Measurements from ENCODE around the gene DDX25. TPM values are rescaled to one million over a fixed set of nuclear protein-coding genes. Genes with fewer than 3 reads are reported as not detected.

The DDX25 gene
- total and polyA plus RNA-seq, 5 donors from 2014 or later = not detected

- no peaks in the 10 kb centered on the region for H3K9me3 ChIP-seq (ENCODE audit: control insufficient read depth in 2 of 2, low read length in 2 of 2)
- no peak overlapping the region for H3K27ac ChIP-seq (ENCODE audit: insufficient read depth, low read length, poor library complexity, severe bottlenecking)
- Mint-ChIP-seq H3K36me3 (no peaks in the 10 kb centered on the region), H3K9me3 (no peaks in the 10 kb centered on the region), H3K4me3 (no peak overlapping the region), H3K27me3 (no peaks in the 10 kb centered on the region), H3K27ac (no peak overlapping the region), H3K4me1 (peaks cover 0 to 5% (median 0%) of the 10 kb centered on the region in 4 donors)
- no peaks in the 10 kb centered on the region for H3K27me3 ChIP-seq (ENCODE audit: control insufficient read depth, insufficient read depth, low read length)
- no peaks in the 10 kb centered on the region for H3K36me3 ChIP-seq (ENCODE audit: control insufficient read depth, insufficient read depth, low read length)
- H3K4me1 ChIP-seq (ENCODE audit: control insufficient read depth, insufficient read depth, low read length, poor library complexity, severe bottlenecking) = no peaks in the 10 kb centered on the region
- DNase-seq (no peak), ATAC-seq (ENCODE audit: low read depth in 2 of 2) (no peak)
- no peak overlapping the region for H3K4me3 ChIP-seq (ENCODE audit: low read depth, low read length)
Measured at GRCh38 chr11:125945011-125945796, 40.9 kb downstream of the DDX25 start.

GRCh38 chr11:125945797-125946520 lies 41.7 kb downstream of the DDX25 start, which contains the start of gene VSIG10L2:
Gene VSIG10L2 (plus strand): TSS chr11:125946044. CDS start chr11:125946056, 12 bp downstream.
- H3K36me3 ChIP-seq (ENCODE audit: control insufficient read depth, insufficient read depth, low read length) = no peaks in the 10 kb centered on the region
- Mint-ChIP-seq H3K27me3 (no peaks in the 10 kb centered on the region), H3K4me3 (no peak within 1 kb of the TSS), H3K9me3 (no peaks in the 10 kb centered on the region), H3K36me3 (no peaks in the 10 kb centered on the region), H3K27ac (no peak within 1 kb of the TSS), H3K4me1 (peaks cover 0 to 5% (median 0%) of the 10 kb centered on the region in 4 donors)
- H3K9me3 ChIP-seq (ENCODE audit: control insufficient read depth in 2 of 2, low read length in 2 of 2) = no peaks in the 10 kb centered on the region
- DNase-seq (no peak), ATAC-seq (ENCODE audit: low read depth in 2 of 2) (no peak)
- no peaks in the 10 kb centered on the region for H3K27me3 ChIP-seq (ENCODE audit: control insufficient read depth, insufficient read depth, low read length)
- H3K4me3 ChIP-seq (ENCODE audit: low read depth, low read length) = no peak within 1 kb of the TSS
- H3K27ac ChIP-seq (ENCODE audit: insufficient read depth, low read length, poor library complexity, severe bottlenecking) = no peak within 1 kb of the TSS
- H3K4me1 ChIP-seq (ENCODE audit: control insufficient read depth, insufficient read depth, low read length, poor library complexity, severe bottlenecking) = no peaks in the 10 kb centered on the region

- Mint-ChIP-seq H3K27ac (no peak overlapping the region), H3K36me3 (no peaks in the 10 kb centered on the region), H3K4me1 (peaks cover 0 to 3% (median 0%) of the 10 kb centered on the region in 4 donors), H3K4me3 (no peak overlapping the region), H3K27me3 (no peaks in the 10 kb centered on the region), H3K9me3 (no peaks in the 10 kb centered on the region)
- Histone ChIP-seq H3K27me3 (ENCODE audit: control insufficient read depth, insufficient read depth, low read length) (no peaks in the 10 kb centered on the region), H3K27ac (ENCODE audit: insufficient read depth, low read length, poor library complexity, severe bottlenecking) (no peak overlapping the region), H3K36me3 (ENCODE audit: control insufficient read depth, insufficient read depth, low read length) (no peaks in the 10 kb centered on the region), H3K9me3 (ENCODE audit: control insufficient read depth in 2 of 2, low read length in 2 of 2) (no peaks in the 10 kb centered on the region), H3K4me3 (ENCODE audit: low read depth, low read length) (no peak overlapping the region), H3K4me1 (ENCODE audit: control insufficient read depth, insufficient read depth, low read length, poor library complexity, severe bottlenecking) (no peaks in the 10 kb centered on the region)
- DNase-seq (no peak), ATAC-seq (ENCODE audit: low read depth in 2 of 2) (no peak)
Measured at GRCh38 chr11:125946712-125947418, 42.6 kb downstream of the DDX25 start.

GRCh38 chr11:125947419-125948277 lies 43.3 kb downstream of the DDX25 start:
- H3K4me1 ChIP-seq (ENCODE audit: control insufficient read depth, insufficient read depth, low read length, poor library complexity, severe bottlenecking) = no peaks in the 10 kb centered on the region
- H3K36me3 ChIP-seq (ENCODE audit: control insufficient read depth, insufficient read depth, low read length) = no peaks in the 10 kb centered on the region
- Mint-ChIP-seq H3K4me1 (no peaks in the 10 kb centered on the region), H3K27ac (no peak overlapping the region), H3K36me3 (no peaks in the 10 kb centered on the region), H3K9me3 (no peaks in the 10 kb centered on the region), H3K27me3 (no peaks in the 10 kb centered on the region), H3K4me3 (no peak overlapping the region)
- DNase-seq (no peak), ATAC-seq (ENCODE audit: low read depth in 2 of 2) (no peak)
- H3K27ac ChIP-seq (ENCODE audit: insufficient read depth, low read length, poor library complexity, severe bottlenecking) = no peak overlapping the region
- no peaks in the 10 kb centered on the region for H3K9me3 ChIP-seq (ENCODE audit: control insufficient read depth in 2 of 2, low read length in 2 of 2)
- H3K4me3 ChIP-seq (ENCODE audit: low read depth, low read length) = no peak overlapping the region
- H3K27me3 ChIP-seq (ENCODE audit: control insufficient read depth, insufficient read depth, low read length) = no peaks in the 10 kb centered on the region

GRCh38 chr11:125948278-125949051 lies 44.2 kb downstream of the DDX25 start:
- no peaks in the 10 kb centered on the region for H3K36me3 ChIP-seq (ENCODE audit: control insufficient read depth, insufficient read depth, low read length)
- Mint-ChIP-seq H3K4me1 (no peaks in the 10 kb centered on the region), H3K27me3 (no peaks in the 10 kb centered on the region), H3K27ac (no peak overlapping the region), H3K4me3 (no peak overlapping the region), H3K36me3 (no peaks in the 10 kb centered on the region), H3K9me3 (no peaks in the 10 kb centered on the region)
- no peaks in the 10 kb centered on the region for H3K27me3 ChIP-seq (ENCODE audit: control insufficient read depth, insufficient read depth, low read length)
- H3K9me3 ChIP-seq (ENCODE audit: control insufficient read depth in 2 of 2, low read length in 2 of 2) = no peaks in the 10 kb centered on the region
- no peak for DNase-seq
- H3K27ac ChIP-seq (ENCODE audit: insufficient read depth, low read length, poor library complexity, severe bottlenecking) = no peak overlapping the region
- no peak for ATAC-seq (ENCODE audit: low read depth in 2 of 2)
- no peak overlapping the region for H3K4me3 ChIP-seq (ENCODE audit: low read depth, low read length)
- no peaks in the 10 kb centered on the region for H3K4me1 ChIP-seq (ENCODE audit: control insufficient read depth, insufficient read depth, low read length, poor library complexity, severe bottlenecking)

GRCh38 chr11:125949271-125950177 lies 45.2 kb downstream of the DDX25 start:
- no peaks in the 10 kb centered on the region for H3K9me3 Mint-ChIP-seq
- Histone ChIP-seq H3K4me3 (ENCODE audit: low read depth, low read length) (no peak overlapping the region), H3K9me3 (ENCODE audit: control insufficient read depth in 2 of 2, low read length in 2 of 2) (no peaks in the 10 kb centered on the region), H3K27ac (ENCODE audit: insufficient read depth, low read length, poor library complexity, severe bottlenecking) (no peak overlapping the region), H3K27me3 (ENCODE audit: control insufficient read depth, insufficient read depth, low read length) (no peaks in the 10 kb centered on the region), H3K4me1 (ENCODE audit: control insufficient read depth, insufficient read depth, low read length, poor library complexity, severe bottlenecking) (no peaks in the 10 kb centered on the region), H3K36me3 (ENCODE audit: control insufficient read depth, insufficient read depth, low read length) (no peaks in the 10 kb centered on the region)
- no peak overlapping the region for H3K27ac Mint-ChIP-seq
- no peak overlapping the region for H3K4me3 Mint-ChIP-seq
- no peak for ATAC-seq (ENCODE audit: low read depth in 2 of 2)
- no peaks in the 10 kb centered on the region for H3K27me3 Mint-ChIP-seq
- no peaks in the 10 kb centered on the region for H3K36me3 Mint-ChIP-seq
- no peaks in the 10 kb centered on the region for H3K4me1 Mint-ChIP-seq
- DNase-seq = no peak

Data from CD4-positive, CD25-positive, alpha-beta regulatory T cell (primary cell).